GM12878 (cell line): ENCODE data around the gene BIN1. TPM values are rescaled to one million over a fixed set of nuclear protein-coding genes. Genes with fewer than 3 reads are reported as not detected.

Experiments
- ATAC-seq: fragments of 200-7000 bp; cut with Tn5 transposase; 3 replicates; pipeline ENCODE4 v1.9.1; 2020; ENCODE audit warnings: mild to moderate bottlenecking, moderate library complexity
- BruUV-seq: library from RNA; stranded (reverse); fragments of 400-500 nt; replicated peaks from 2 replicates; lab custom pipeline; 2021; lab: Mats Ljungman, UMichigan
- CTCF ChIA-PET: fragments of 300-600 bp; sonication (Branson Sonifier 250); formaldehyde crosslinking; extraction: SDS; loops from one replicate; lab custom pipeline; 2021; ENCODE audit warnings: inconsistent platforms; lab: Yijun Ruan, JAX
- POLR2A ChIA-PET: fragments of 350-600 bp; formaldehyde crosslinking; extraction: SDS; loops from one replicate; lab custom pipeline; 2021; ENCODE audit warnings: inconsistent platforms; lab: Charles Lee
- RAD21 ChIA-PET: fragments of 300-600 bp; sonication (Branson Sonifier 250); formaldehyde crosslinking; loops from one replicate; lab custom pipeline; 2023; ENCODE audit warnings: antibody characterized with exemption; ENCODE audit not compliant: unreplicated experiment; lab: Charles Lee
- SMC1A ChIA-PET: fragments of 300-600 bp; sonication (Branson Sonifier 250); formaldehyde crosslinking; loops from one replicate; lab custom pipeline; 2023; ENCODE audit not compliant: unreplicated experiment, uncharacterized antibody; lab: Charles Lee
- DNase-seq: peaks from one replicate; pipeline ENCODE4 v3.0.0-alpha.2; 2011; ENCODE audit warnings: low read depth, low spot score
- FAIRE-seq: peaks from 3 replicates; lab custom pipeline; 2011; peaks lifted over from hg19 to GRCh38; lab: Jason Lieb, UNC
- H2AFZ ChIP-seq: 2 replicates; pipeline ENCODE4 v1.6.0; 2011; ENCODE audit warnings: low read depth, low read length, control low read depth; ENCODE audit not compliant: control insufficient read depth
- H3K27ac ChIP-seq: 2 replicates; pipeline ENCODE4 v1.5.1; 2011; ENCODE audit warnings: control low read depth; ENCODE audit not compliant: control insufficient read depth, insufficient read depth
- H3K27me3 ChIP-seq, 2 experiments: replicated peaks in 1 of 2; 2 replicates each; pipeline versions ENCODE4 v1.6.0 to v1.6.1; 2011; ENCODE audit warnings: low read length in 1 of 2; ENCODE audit not compliant: control insufficient read depth in 2 of 2, insufficient read depth in 2 of 2
- H3K36me3 ChIP-seq, 2 experiments: 2 replicates each; pipeline ENCODE4 v1.5.1; 2011; ENCODE audit warnings: low read length in 1 of 2; ENCODE audit not compliant: control insufficient read depth in 2 of 2, insufficient read depth in 2 of 2
- H3K4me1 ChIP-seq: 2 replicates; pipeline ENCODE4 v1.6.1; 2011; ENCODE audit warnings: mild to moderate bottlenecking, low read length, moderate library complexity, mixed read lengths; ENCODE audit not compliant: control insufficient read depth, insufficient read depth
- H3K4me2 ChIP-seq: 2 replicates; pipeline ENCODE4 v1.6.0; 2011; ENCODE audit warnings: control low read depth; ENCODE audit not compliant: control insufficient read depth, insufficient read depth
- H3K4me3 ChIP-seq: fragments of 200-600 bp; sonication (generic); 2 replicates; pipeline ENCODE4 v1.5.1; 2016
- H3K79me2 ChIP-seq: 2 replicates; pipeline ENCODE4 v1.6.0; 2011; ENCODE audit warnings: low read length; ENCODE audit not compliant: control insufficient read depth, insufficient read depth
- H3K9ac ChIP-seq: 2 replicates; pipeline ENCODE4 v1.8.0; 2011; ENCODE audit warnings: low read length, control low read depth, mixed read lengths; ENCODE audit not compliant: control insufficient read depth, insufficient read depth
- H3K9me3 ChIP-seq: replicated peaks from 3 replicates; pipeline ENCODE4 v1.5.1; 2011; ENCODE audit warnings: mild to moderate bottlenecking, low read length; ENCODE audit not compliant: control insufficient read depth, insufficient read depth
- H4K20me1 ChIP-seq: 2 replicates; pipeline ENCODE4 v1.6.0; 2011; ENCODE audit not compliant: control insufficient read depth, insufficient read depth
- BCL3 ChIP-seq: IDR thresholded peaks from 2 replicates; pipeline ENCODE4 v1.6.1; 2011; ENCODE audit warnings: borderline replicate concordance, low read depth, mild to moderate bottlenecking, moderate library complexity, low read length; ENCODE audit not compliant: insufficient read depth, poor library complexity, severe bottlenecking
- CBX5 ChIP-seq: sonication (generic); IDR thresholded peaks from 2 replicates; pipeline ENCODE4 v1.6.1; 2016; ENCODE audit warnings: low read depth, moderate library complexity, mild to moderate bottlenecking, inconsistent platforms
- CREM ChIP-seq: IDR thresholded peaks from 2 replicates; pipeline ENCODE4 v1.6.1; 2014; ENCODE audit warnings: antibody characterized with exemption, low read depth
- POLR2AphosphoS5 ChIP-seq: IDR thresholded peaks from 2 replicates; pipeline ENCODE4 v1.6.1; 2011; ENCODE audit warnings: mild to moderate bottlenecking, low read length, inconsistent platforms
- SKIL ChIP-seq: fragments of 450-650 bp; IDR thresholded peaks from 2 replicates; pipeline ENCODE4 v1.6.1; 2017; ENCODE audit warnings: mild to moderate bottlenecking, low read depth, inconsistent platforms; ENCODE audit not compliant: poor library complexity, severe bottlenecking
- WRNIP1 ChIP-seq: IDR thresholded peaks from 2 replicates; pipeline ENCODE4 v1.6.1; 2011; ENCODE audit warnings: low read depth, low read length, improper control_type of control experiment, borderline replicate concordance
- WGBS: methylation state at CpG from one replicate; pipeline ENCODE4 v1.1.6; 2016; ENCODE audit warnings: low lambda C conversion rate; ENCODE audit not compliant: insufficient replicate concordance, insufficient coverage; ENCODE audit errors: missing lambda C conversion rate; 5-methylcytosine and 5-hydroxymethylcytosine counted together
- in situ Hi-C: fragments of 300-500 bp; cut with MboI; formaldehyde crosslinking; loops from 9 replicates; pipeline ENCODE4 v1.14.3; 2018; ENCODE audit warnings: mixed read lengths
- intact Hi-C: fragments of 100-400 bp; cut with micrococcal nuclease; formaldehyde crosslinking; loops from one replicate; pipeline ENCODE4 v1.14.2; 2022; ENCODE audit not compliant: unreplicated experiment
- polyA plus RNA-seq, 11 experiments: library from polyadenylated mRNA; depleted of rRNA in 4 of 11; unstranded in 6 of 11; stranded (reverse) in 5 of 11; fragments of >200 nt; fragmentation: Nextera tagmentation in 4 of 11; fragmentation: Illumina TruSeq in 1 of 11; extraction: Ambion mirVana in 4 of 11; extraction: Trizol in 1 of 11; gene quantifications; 1 replicate in 1 of 11; 2 replicates in 10 of 11; pipeline versions ENCODE4 v1.2.1 to v1.2.3, GENCODE V29; 2011 to 2016; ENCODE audit warnings: inconsistent platforms in 2 of 11, missing spikeins in 2 of 11, low read depth in 1 of 11
- total RNA-seq, 4 experiments: library from RNA; depleted of rRNA in 3 of 4; stranded (reverse); fragments of >200 nt in 3 of 4; fragmentation: Illumina TruSeq in 1 of 4; extraction: Trizol in 1 of 4; gene quantifications; 2 replicates each; pipeline versions ENCODE4 v1.2.1 to v1.2.3, GENCODE V29; 2013 to 2021

Gene BIN1
- total and polyA plus RNA-seq, 10 of the 15 experiments (the other 5 are each of a cell fraction or from before 2014, with no cell fraction given): 0.32 to 21.3 (median 11.2) TPM

GRCh38 chr2:127137741-127138140 is 30.8 kb upstream of the BIN1 start:
- no peaks in the 10 kb centered on the region for H3K4me1 ChIP-seq
- POLR2A ChIA-PET: interaction anchor here (0.5 kb wide), 1 partner anchor 249 kb away, joined by 5 read pairs; no protein-coding TSS in a partner anchor
- BruUV-seq: no TSS peak
- no peaks in the 10 kb centered on the region for H3K36me3 ChIP-seq
- no peak overlapping the region for H3K4me2 ChIP-seq
- TF ChIP-seq CBX5 (no peak), BCL3 (no peak), POLR2AphosphoS5 (no peak), SKIL (no peak), CREM (no peak), WRNIP1 (no peak)
- TF ChIP-seq, all 136 proteins: peak for 0
- in situ Hi-C loops: no loop called here
- intact Hi-C loops: no loop called here
- no peak for DNase-seq
- H3K79me2 ChIP-seq: no peaks in the 10 kb centered on the region
- ChIA-PET CTCF (interaction anchor here (0.6 kb wide), 1 partner anchor 36 kb away, joined by 3 read pairs; no protein-coding TSS in a partner anchor), RAD21 (no interaction called here), SMC1A (interaction anchor here (1.5 kb wide), 1 partner anchor 59 kb away, joined by 3 read pairs; no protein-coding TSS in a partner anchor)
- H3K27ac ChIP-seq: no peak overlapping the region
- H2AFZ ChIP-seq: no peak overlapping the region
- no peaks in the 10 kb centered on the region for H3K9me3 ChIP-seq
- FAIRE-seq: no peak
- H3K4me3 ChIP-seq: no peak overlapping the region
- 63% methylated on average over 15 of the region's 15 CpGs for WGBS
- ATAC-seq: no peak
- H3K27me3 ChIP-seq: no peaks in the 10 kb centered on the region
- H4K20me1 ChIP-seq: no peaks in the 10 kb centered on the region
- no peak overlapping the region for H3K9ac ChIP-seq
